Measurements from ENCODE around the gene CUL7. TPM values are rescaled to one million over a fixed set of nuclear protein-coding genes. Genes with fewer than 3 reads are reported as not detected.
"Not testable (repeated sequence)": the region's sequence is repeated elsewhere in the genome, so short reads cannot be mapped to it uniquely, and the experiment has no call there.

CUL7 gene
- total RNA-seq, 4 donors from 2014 or later, result 11.9 to 21.3 (median 15.4) TPM

- H3K4me1 ChIP-seq, result no peaks in the 10 kb centered on the region
- intact Hi-C loops (cut with DNase I; ENCODE audit: low total_unique reads), result no loop called here
Measured at GRCh38 chr6:43089467-43089866, 35.8 kb upstream of the CUL7 start.

GRCh38 chr6:43088654-43089056 is 35.0 kb upstream of the CUL7 start:
- Histone ChIP-seq H3K4me3 (no peak overlapping the region), H3K4me1 (no peaks in the 10 kb centered on the region), H3K9me3 (no peaks in the 10 kb centered on the region), H3K36me3 (no peaks in the 10 kb centered on the region), H3K27me3 (no peaks in the 10 kb centered on the region), H3K27ac (no peak overlapping the region)
- TF ChIP-seq POLR2A (IDR thresholded peaks at IDR 0.05) (no peak), CTCF (IDR thresholded peaks at IDR 0.05 in 4 of 5, conservative IDR thresholded peaks at IDR 0.05 in 1 of 5) (no peak)
- intact Hi-C loops (cut with DNase I; ENCODE audit: low total_unique reads), result no loop called here
- no peak for ATAC-seq
- DNase-seq, result no peak
- in situ Hi-C loops (cut with MboI; ENCODE audit: low sequenced_read_pairs in 4 of 4), result no loop called here

More at GRCh38 chr6:43089467-43089866, 35.8 kb upstream of the CUL7 start:
- no peak overlapping the region for H3K4me3 ChIP-seq
- no peak for DNase-seq
- no peaks in the 10 kb centered on the region for H3K27me3 ChIP-seq
- in situ Hi-C loops (cut with MboI; ENCODE audit: low sequenced_read_pairs in 4 of 4), result no loop called here
- H3K27ac ChIP-seq, result no peak overlapping the region
- ATAC-seq, result no peak
- TF ChIP-seq POLR2A (IDR thresholded peaks at IDR 0.05) (no peak), CTCF (IDR thresholded peaks at IDR 0.05 in 4 of 5, conservative IDR thresholded peaks at IDR 0.05 in 1 of 5) (no peak)
- H3K9me3 ChIP-seq, result no peaks in the 10 kb centered on the region
- no peaks in the 10 kb centered on the region for H3K36me3 ChIP-seq

GRCh38 chr6:43086022-43086658 is 32.5 kb upstream of the CUL7 start:
- no peak overlapping the region for H3K4me3 ChIP-seq
- TF ChIP-seq POLR2A (IDR thresholded peaks at IDR 0.05) (no peak), CTCF (IDR thresholded peaks at IDR 0.05 in 4 of 5, conservative IDR thresholded peaks at IDR 0.05 in 1 of 5) (no peak)
- H3K4me1 ChIP-seq, result no peaks in the 10 kb centered on the region
- no peak overlapping the region for H3K27ac ChIP-seq
- in situ Hi-C loops (cut with MboI; ENCODE audit: low sequenced_read_pairs in 4 of 4) (no loop called here), intact Hi-C loops (cut with DNase I; ENCODE audit: low total_unique reads) (no loop called here)
- no peaks in the 10 kb centered on the region for H3K9me3 ChIP-seq
- DNase-seq (no peak), ATAC-seq (no peak)
- H3K36me3 ChIP-seq, result no peaks in the 10 kb centered on the region
- H3K27me3 ChIP-seq, result no peaks in the 10 kb centered on the region

- TF ChIP-seq CTCF (IDR thresholded peaks at IDR 0.05 in 4 of 5, conservative IDR thresholded peaks at IDR 0.05 in 1 of 5), result no peak
- TF ChIP-seq POLR2A (IDR thresholded peaks at IDR 0.05), result no peak
- intact Hi-C loops (cut with DNase I; ENCODE audit: low total_unique reads), result no loop called here
- ATAC-seq (no peak), DNase-seq (no peak)
- no peak overlapping the region for H3K4me3 ChIP-seq
- H3K4me1 ChIP-seq, result no peaks in the 10 kb centered on the region
- no peak overlapping the region for H3K27ac ChIP-seq
- no peaks in the 10 kb centered on the region for H3K9me3 ChIP-seq
- no peaks in the 10 kb centered on the region for H3K36me3 ChIP-seq
- no peaks in the 10 kb centered on the region for H3K27me3 ChIP-seq
- in situ Hi-C loops (cut with MboI; ENCODE audit: low sequenced_read_pairs in 4 of 4), result no loop called here
Measured at GRCh38 chr6:43082806-43083655, 29.4 kb upstream of the CUL7 start.

GRCh38 chr6:43081922-43082321 is 28.3 kb upstream of the CUL7 start:
- H3K27ac ChIP-seq; intact Hi-C loops (cut with DNase I; ENCODE audit: low total_unique reads); H3K4me3 ChIP-seq; H3K4me1 ChIP-seq; in situ Hi-C loops (cut with MboI; ENCODE audit: low sequenced_read_pairs in 4 of 4); H3K36me3 ChIP-seq; DNase-seq; ATAC-seq; H3K9me3 ChIP-seq: not testable (repeated sequence)
- peaks cover 4 to 10% (median 6%) of the 10 kb centered on the region in 3 donors for H3K27me3 ChIP-seq
